T-cell (primary cell): ENCODE data around the gene MICU1. TPM values are rescaled to one million over a fixed set of nuclear protein-coding genes. Genes with fewer than 3 reads are reported as not detected.

ENCODE experiments used
- ATAC-seq, 4 experiments: fragments of 200-7000 bp in 3 of 4; fragments of 150-1000 bp in 1 of 4; cut with Tn5 transposase; replicated peaks in 1 of 4; 1 replicate in 3 of 4; 2 replicates in 1 of 4; pipeline ENCODE4 v1.10.0; 2021; ENCODE audit warnings: moderate library complexity in 3 of 4, mild to moderate bottlenecking in 2 of 4, moderate number of reproducible peaks in 1 of 4
- CTCF ChIA-PET, 2 donors: fragments of 300-600 bp; sonication (Branson Sonifier 250); formaldehyde crosslinking; loops; one replicate each; lab custom pipeline; 2022; ENCODE audit warnings: antibody characterized with exemption in 2 of 2; lab: Charles Lee
- POLR2A ChIA-PET, 2 donors: fragments of 300-600 bp; sonication (Branson Sonifier 250); formaldehyde crosslinking; loops; one replicate each; lab custom pipeline; 2022; ENCODE audit warnings: antibody characterized with exemption in 2 of 2; lab: Charles Lee
- DNase-seq, 35 experiments: peaks; one replicate each; pipeline versions ENCODE4 v3.0.0 to v3.0.0-alpha.2; 2013 to 2023
- H3K27ac ChIP-seq: one replicate; pipeline ENCODE4 v1.5.1; 2013; ENCODE audit warnings: low read length
- H3K27me3 ChIP-seq, 2 experiments: replicated peaks in 1 of 2; 1 replicate in 1 of 2; 2 replicates in 1 of 2; pipeline versions ENCODE4 v1.6.1 to v1.7.0; 2013; ENCODE audit warnings: low read length in 1 of 2, mixed read lengths in 1 of 2; ENCODE audit not compliant: control insufficient read depth in 2 of 2, insufficient read depth in 2 of 2; ENCODE audit errors: extremely low read depth in 1 of 2
- H3K36me3 ChIP-seq, 2 donors: 1 replicate in 1 of 2; 2 replicates in 1 of 2; pipeline versions ENCODE4 v1.6.1 to v1.7.0; 2013; ENCODE audit warnings: low read length in 1 of 2; ENCODE audit not compliant: control insufficient read depth in 2 of 2, insufficient read depth in 1 of 2; ENCODE audit errors: extremely low read depth in 1 of 2
- H3K4me1 ChIP-seq, 2 experiments: 1 replicate in 1 of 2; 2 replicates in 1 of 2; pipeline versions ENCODE4 v1.6.1 to v1.7.0; 2013; ENCODE audit warnings: low read length in 2 of 2, mixed read lengths in 1 of 2; ENCODE audit not compliant: insufficient read depth in 2 of 2, control insufficient read depth in 1 of 2; ENCODE audit errors: extremely low read depth in 1 of 2
- H3K4me3 ChIP-seq, 2 donors: 1 replicate in 1 of 2; 2 replicates in 1 of 2; pipeline versions ENCODE4 v1.5.1 to v1.7.0; 2013; ENCODE audit warnings: mild to moderate bottlenecking in 2 of 2, low read length in 1 of 2, moderate library complexity in 1 of 2; ENCODE audit not compliant: control insufficient read depth in 1 of 2; ENCODE audit errors: extremely low read depth in 1 of 2
- H3K9me3 ChIP-seq: 2 replicates; pipeline ENCODE4 v1.7.0; 2013
- H3K27ac Mint-ChIP-seq, 2 donors: one replicate each; pipeline ENCODE4 v1.8.0; 2020 to 2021; ENCODE audit warnings: mild to moderate bottlenecking in 2 of 2, mixed read lengths in 2 of 2
- H3K27me3 Mint-ChIP-seq, 2 donors: one replicate each; pipeline ENCODE4 v1.8.0; 2021 to 2022; ENCODE audit warnings: mixed read lengths in 2 of 2
- H3K36me3 Mint-ChIP-seq: one replicate; pipeline ENCODE4 v1.8.0; 2021; ENCODE audit warnings: mixed read lengths
- H3K4me1 Mint-ChIP-seq, 3 donors: one replicate each; pipeline ENCODE4 v1.8.0; 2020 to 2022; ENCODE audit warnings: mixed read lengths in 3 of 3, mild to moderate bottlenecking in 1 of 3
- H3K4me3 Mint-ChIP-seq, 3 donors: one replicate each; pipeline ENCODE4 v1.8.0; 2020 to 2022; ENCODE audit warnings: mild to moderate bottlenecking in 3 of 3, mixed read lengths in 3 of 3, moderate library complexity in 3 of 3
- H3K9me3 Mint-ChIP-seq, 3 donors: one replicate each; pipeline ENCODE4 v1.8.0; 2020 to 2022; ENCODE audit warnings: mixed read lengths in 3 of 3
- WGBS: methylation state at CpG from one replicate; pipeline ENCODE4 v1.1.5; 2013; ENCODE audit warnings: missing lambda C conversion rate; ENCODE audit not compliant: insufficient coverage; 5-methylcytosine and 5-hydroxymethylcytosine counted together
- total RNA-seq, 35 experiments: library from RNA in 6 of 35; stranded (reverse) in 6 of 35; fragments of 120-200 nt in 1 of 35; gene quantifications; one replicate each; pipeline versions ENCODE4 v1.2.1 to v1.2.4 and lab custom pipeline; 2013 to 2026

MICU1 gene
- total RNA-seq, 5 donors from 2014 or later (not counting 1 experiment from before 2014, with no cell fraction given): 16.9 to 23.3 (median 19.9) TPM

GRCh38 chr10:72587568-72587967, 38.3 kb downstream of the MICU1 start:
- Histone ChIP-seq H3K27me3 (no peaks in the 10 kb centered on the region), H3K4me3 (no peak overlapping the region), H3K36me3 (no peaks in the 10 kb centered on the region), H3K27ac (no peak overlapping the region), H3K4me1 (no peaks in the 10 kb centered on the region), H3K9me3 (no peaks in the 10 kb centered on the region)
- Mint-ChIP-seq H3K4me3 (no peak overlapping the region), H3K9me3 (peaks cover 0 to 4% (median 0%) of the 10 kb centered on the region in 3 donors), H3K27ac (no peak overlapping the region), H3K36me3 (peaks cover 23% of the 10 kb centered on the region), H3K27me3 (no peaks in the 10 kb centered on the region), H3K4me1 (peaks cover 25 to 41% (median 27%) of the 10 kb centered on the region in 3 donors)
- WGBS: no CpG with 5 or more reads among the region's 5 CpGs
- CTCF ChIA-PET: interaction anchor here in 1 of 2 donors (0.7 kb wide), 1 partner anchor 55 kb away, joined by 3 read pairs; no protein-coding TSS in a partner anchor
- POLR2A ChIA-PET: no interaction called here
- ATAC-seq (no peak), DNase-seq (no peak)

GRCh38 chr10:72574636-72575035, 51.2 kb downstream of the MICU1 start:
- no peaks in the 10 kb centered on the region for H3K27me3 ChIP-seq
- H3K4me1 ChIP-seq: no peaks in the 10 kb centered on the region
- H3K4me3 ChIP-seq: no peak overlapping the region
- Mint-ChIP-seq H3K9me3 (no peaks in the 10 kb centered on the region), H3K4me1 (peaks cover 2 to 10% (median 4%) of the 10 kb centered on the region in 3 donors), H3K27me3 (no peaks in the 10 kb centered on the region), H3K36me3 (peaks cover 4% of the 10 kb centered on the region), H3K27ac (no peak overlapping the region), H3K4me3 (no peak overlapping the region)
- ChIA-PET CTCF (no interaction called here), POLR2A (no interaction called here)
- DNase-seq: no peak
- no peaks in the 10 kb centered on the region for H3K36me3 ChIP-seq
- WGBS: no CpG with 5 or more reads among the region's 4 CpGs
- no peak overlapping the region for H3K27ac ChIP-seq
- H3K9me3 ChIP-seq: no peaks in the 10 kb centered on the region
- no peak for ATAC-seq

- Mint-ChIP-seq H3K36me3 (peaks cover 8% of the 10 kb centered on the region), H3K4me3 (no peak overlapping the region), H3K27ac (no peak overlapping the region), H3K27me3 (no peaks in the 10 kb centered on the region), H3K9me3 (no peaks in the 10 kb centered on the region), H3K4me1 (peaks cover 2 to 10% (median 4%) of the 10 kb centered on the region in 3 donors)
- Histone ChIP-seq H3K27ac (no peak overlapping the region), H3K4me3 (no peak overlapping the region), H3K27me3 (no peaks in the 10 kb centered on the region), H3K36me3 (no peaks in the 10 kb centered on the region), H3K4me1 (no peaks in the 10 kb centered on the region), H3K9me3 (no peaks in the 10 kb centered on the region)
- ATAC-seq (no peak), DNase-seq (no peak)
- WGBS: no CpG with 5 or more reads among the region's 2 CpGs
- CTCF ChIA-PET: no interaction called here
- POLR2A ChIA-PET: no interaction called here
Observed at GRCh38 chr10:72573079-72573478, 52.8 kb downstream of the MICU1 start.

DNA sequence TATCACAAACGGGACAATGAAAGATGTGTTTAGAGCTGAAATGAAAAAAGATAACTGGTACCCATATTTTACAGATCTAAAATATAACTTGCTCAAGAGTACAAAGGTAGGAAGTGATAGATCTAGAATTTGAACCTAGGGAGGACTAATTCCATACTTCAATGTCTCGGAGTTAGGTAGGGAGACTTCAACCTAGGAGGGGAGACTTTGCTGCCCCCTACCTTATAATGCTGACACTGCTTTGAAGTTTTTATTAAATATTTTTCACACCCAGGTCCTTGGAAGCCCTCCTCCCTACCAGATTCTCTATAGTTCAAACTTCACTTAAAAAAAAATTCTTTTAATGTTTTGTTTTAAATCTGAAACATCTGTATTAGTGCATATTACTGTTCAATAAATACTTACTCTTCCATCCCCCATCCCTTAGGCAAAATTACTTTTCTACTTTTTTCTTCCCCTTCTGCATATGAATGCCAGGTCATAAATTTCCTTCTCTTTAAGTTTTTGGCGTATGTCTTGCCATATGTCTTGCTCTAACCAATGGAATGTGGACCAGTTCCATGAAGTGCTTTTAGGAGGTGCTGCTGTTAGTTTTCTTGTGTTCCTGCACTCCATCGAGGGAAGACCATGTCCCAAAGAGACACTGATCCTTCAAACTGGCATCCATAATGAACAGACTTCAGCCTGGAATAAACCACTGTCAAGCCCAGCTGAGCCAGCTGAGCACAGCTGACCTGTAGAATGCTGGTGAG, 57.8 kb downstream of the MICU1 start:
- H3K9me3 Mint-ChIP-seq: no peaks in the 10 kb centered on the region
- Histone ChIP-seq H3K36me3 (peaks cover 0 to 10% of the 10 kb centered on the region in 2 donors), H3K9me3 (no peaks in the 10 kb centered on the region), H3K27ac (no peak overlapping the region), H3K4me3 (no peak overlapping the region), H3K27me3 (no peaks in the 10 kb centered on the region), H3K4me1 (peaks cover 0 to 4% of the 10 kb centered on the region in 2 experiments)
- ATAC-seq: no peak
- ChIA-PET CTCF (interaction anchor here in 1 of 2 donors (0.6 kb wide), 1 partner anchor 18 kb away, joined by 3 read pairs; no protein-coding TSS in a partner anchor), POLR2A (no interaction called here)
- H3K4me1 Mint-ChIP-seq: peaks cover 7 to 17% (median 7%) of the 10 kb centered on the region in 3 donors
- H3K27me3 Mint-ChIP-seq: no peaks in the 10 kb centered on the region
- peaks cover 30% of the 10 kb centered on the region for H3K36me3 Mint-ChIP-seq
- no peak overlapping the region for H3K4me3 Mint-ChIP-seq
- DNase-seq: peak in 1 of 35 experiments; percentile 5
- no CpG with 5 or more reads among the region's 4 CpGs for WGBS
- no peak overlapping the region for H3K27ac Mint-ChIP-seq

- H3K36me3 Mint-ChIP-seq: peaks cover 37% of the 10 kb centered on the region
- peaks cover 8 to 18% (median 11%) of the 10 kb centered on the region in 3 donors for H3K4me1 Mint-ChIP-seq
- Histone ChIP-seq H3K36me3 (peaks cover 0 to 15% of the 10 kb centered on the region in 2 donors), H3K4me3 (no peak overlapping the region), H3K9me3 (no peaks in the 10 kb centered on the region), H3K27me3 (no peaks in the 10 kb centered on the region), H3K27ac (no peak overlapping the region), H3K4me1 (peaks cover 0 to 4% of the 10 kb centered on the region in 2 experiments)
- H3K27ac Mint-ChIP-seq: no peak overlapping the region
- DNase-seq: no peak
- no peaks in the 10 kb centered on the region for H3K9me3 Mint-ChIP-seq
- H3K27me3 Mint-ChIP-seq: no peaks in the 10 kb centered on the region
- 95% methylated on average over 3 of the region's 3 CpGs for WGBS
- H3K4me3 Mint-ChIP-seq: no peak overlapping the region
- no peak for ATAC-seq
- ChIA-PET POLR2A (no interaction called here), CTCF (interaction anchor here (0.6 to 0.7 kb wide), 2 partner anchors 19 to 165 kb away, joined by 3 to 4 read pairs; no protein-coding TSS in a partner anchor)
Observed at GRCh38 chr10:72567421-72567820, 58.5 kb downstream of the MICU1 start.

DNA sequence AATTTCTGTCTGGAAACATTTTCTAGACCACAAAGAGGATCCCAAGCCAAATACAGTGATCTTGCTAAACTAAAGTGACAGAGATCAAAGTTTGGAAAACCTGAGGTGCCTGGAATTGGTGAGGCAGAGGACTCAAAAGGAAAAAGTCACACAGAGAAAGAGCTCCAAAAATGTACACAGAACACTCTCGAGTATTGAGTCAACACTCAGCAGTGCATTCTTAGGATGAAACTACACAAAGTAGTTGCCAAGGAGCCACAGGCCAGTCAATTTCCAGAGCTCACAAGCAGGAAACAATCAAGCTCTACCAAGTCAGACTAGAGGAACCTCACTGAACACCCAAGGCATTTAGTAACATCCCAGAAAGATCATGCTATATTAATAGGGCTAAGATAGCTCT, 61.3 kb downstream of the MICU1 start:
- ChIA-PET CTCF (no interaction called here), POLR2A (no interaction called here)
- Mint-ChIP-seq H3K9me3 (no peaks in the 10 kb centered on the region), H3K27ac (no peak overlapping the region), H3K4me1 (peaks cover 8 to 12% (median 8%) of the 10 kb centered on the region in 3 donors), H3K4me3 (no peak overlapping the region), H3K36me3 (peaks cover 59% of the 10 kb centered on the region), H3K27me3 (no peaks in the 10 kb centered on the region)
- Histone ChIP-seq H3K27me3 (no peaks in the 10 kb centered on the region), H3K4me1 (peaks cover 0 to 4% of the 10 kb centered on the region in 2 experiments), H3K36me3 (peaks cover 0 to 23% of the 10 kb centered on the region in 2 donors), H3K9me3 (no peaks in the 10 kb centered on the region), H3K27ac (no peak overlapping the region), H3K4me3 (no peak overlapping the region)
- WGBS: 55% methylated on average over 1 of the region's 1 CpG
- DNase-seq: no peak
- ATAC-seq: no peak
